Measurements from ENCODE around the gene BCLAF1.

BCLAF1 gene

GRCh38 chr6:136209496-136209895 is 80.2 kb downstream of the BCLAF1 start:
- in situ Hi-C loops (cut with HindIII; ENCODE audit: low sequenced_read_pairs), result no loop called here

- in situ Hi-C loops (cut with HindIII; ENCODE audit: low sequenced_read_pairs), result no loop called here
Measured at GRCh38 chr6:136208783-136209182, 80.9 kb downstream of the BCLAF1 start.

Measured in DLD1 (cell line).